ENCODE results near the gene INS.

- TF ChIP-seq CTCF (IDR thresholded peaks at IDR 0.05) (no peak), ZFX (IDR thresholded peaks at IDR 0.05; ENCODE audit: borderline replicate concordance) (no peak)
Measured at GRCh38 chr11:2137202-2138067, 23.6 kb downstream of the INS start.
